PFSK-1 (cell line): ENCODE data around the gene GPR107.

Experiments used
- FOXP2 ChIP-seq: optimal IDR thresholded peaks from 2 replicates; pipeline ENCODE3; 2011; ENCODE audit warnings: borderline replicate concordance, control low read depth, inconsistent platforms; ENCODE audit not compliant: insufficient read depth; ENCODE audit errors: extremely low read length, extremely low read depth
- POLR2AphosphoS5 ChIP-seq: IDR thresholded peaks from 2 replicates; pipeline ENCODE4 v1.6.1; 2012; ENCODE audit warnings: low read depth, mild to moderate bottlenecking, control low read depth, low read length, moderate library complexity
- SIN3A ChIP-seq: IDR thresholded peaks from 2 replicates; pipeline ENCODE4 v1.6.1; 2012; ENCODE audit warnings: mild to moderate bottlenecking, low read length, moderate library complexity, borderline replicate concordance; ENCODE audit not compliant: insufficient read depth
- TAF1 ChIP-seq: IDR thresholded peaks from 2 replicates; pipeline ENCODE4 v1.6.1; 2012; ENCODE audit warnings: low read length, control low read depth, borderline replicate concordance; ENCODE audit not compliant: insufficient read depth
- TF ChIP-seq, protein P1 (sequence below), 2 experiments: IDR thresholded peaks; 2 replicates each; pipeline versions ENCODE4 v1.6.1 to v1.8.0; 2011 to 2012; ENCODE audit warnings: low read depth in 2 of 2, low read length in 2 of 2, control low read depth in 1 of 2, inconsistent platforms in 1 of 2, mild to moderate bottlenecking in 1 of 2, moderate library complexity in 1 of 2; ENCODE audit not compliant: insufficient read depth in 1 of 2

The GPR107 gene

DNA sequence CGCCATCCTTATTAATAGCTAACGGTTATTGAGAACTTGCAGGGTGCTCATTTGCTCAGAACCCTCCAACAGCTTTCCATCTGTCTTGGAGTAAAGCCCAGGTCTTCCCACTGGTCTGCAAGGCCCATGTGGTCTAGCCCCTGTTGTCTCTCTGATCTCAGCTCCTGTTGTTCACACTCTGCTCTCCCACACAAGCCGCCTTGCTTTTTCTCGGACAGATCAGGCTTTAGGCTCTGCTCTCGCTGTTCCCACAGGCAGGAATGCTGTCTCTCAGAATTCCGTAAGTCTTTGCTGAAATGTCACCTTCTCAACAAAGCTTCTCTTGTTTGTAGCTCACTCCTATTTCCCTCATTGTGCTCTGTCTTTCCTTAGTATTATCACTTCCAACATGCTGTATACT lies 34.3 kb downstream of the GPR107 start:
- TF ChIP-seq FOXP2: no peak
- TF ChIP-seq, protein P1, sequence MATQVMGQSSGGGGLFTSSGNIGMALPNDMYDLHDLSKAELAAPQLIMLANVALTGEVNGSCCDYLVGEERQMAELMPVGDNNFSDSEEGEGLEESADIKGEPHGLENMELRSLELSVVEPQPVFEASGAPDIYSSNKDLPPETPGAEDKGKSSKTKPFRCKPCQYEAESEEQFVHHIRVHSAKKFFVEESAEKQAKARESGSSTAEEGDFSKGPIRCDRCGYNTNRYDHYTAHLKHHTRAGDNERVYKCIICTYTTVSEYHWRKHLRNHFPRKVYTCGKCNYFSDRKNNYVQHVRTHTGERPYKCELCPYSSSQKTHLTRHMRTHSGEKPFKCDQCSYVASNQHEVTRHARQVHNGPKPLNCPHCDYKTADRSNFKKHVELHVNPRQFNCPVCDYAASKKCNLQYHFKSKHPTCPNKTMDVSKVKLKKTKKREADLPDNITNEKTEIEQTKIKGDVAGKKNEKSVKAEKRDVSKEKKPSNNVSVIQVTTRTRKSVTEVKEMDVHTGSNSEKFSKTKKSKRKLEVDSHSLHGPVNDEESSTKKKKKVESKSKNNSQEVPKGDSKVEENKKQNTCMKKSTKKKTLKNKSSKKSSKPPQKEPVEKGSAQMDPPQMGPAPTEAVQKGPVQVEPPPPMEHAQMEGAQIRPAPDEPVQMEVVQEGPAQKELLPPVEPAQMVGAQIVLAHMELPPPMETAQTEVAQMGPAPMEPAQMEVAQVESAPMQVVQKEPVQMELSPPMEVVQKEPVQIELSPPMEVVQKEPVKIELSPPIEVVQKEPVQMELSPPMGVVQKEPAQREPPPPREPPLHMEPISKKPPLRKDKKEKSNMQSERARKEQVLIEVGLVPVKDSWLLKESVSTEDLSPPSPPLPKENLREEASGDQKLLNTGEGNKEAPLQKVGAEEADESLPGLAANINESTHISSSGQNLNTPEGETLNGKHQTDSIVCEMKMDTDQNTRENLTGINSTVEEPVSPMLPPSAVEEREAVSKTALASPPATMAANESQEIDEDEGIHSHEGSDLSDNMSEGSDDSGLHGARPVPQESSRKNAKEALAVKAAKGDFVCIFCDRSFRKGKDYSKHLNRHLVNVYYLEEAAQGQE (IDR thresholded peaks at IDR 0.05; ENCODE audit: insufficient read depth in 1 of 2, low read depth in 2 of 2, low read length in 2 of 2): no peak

DNA sequence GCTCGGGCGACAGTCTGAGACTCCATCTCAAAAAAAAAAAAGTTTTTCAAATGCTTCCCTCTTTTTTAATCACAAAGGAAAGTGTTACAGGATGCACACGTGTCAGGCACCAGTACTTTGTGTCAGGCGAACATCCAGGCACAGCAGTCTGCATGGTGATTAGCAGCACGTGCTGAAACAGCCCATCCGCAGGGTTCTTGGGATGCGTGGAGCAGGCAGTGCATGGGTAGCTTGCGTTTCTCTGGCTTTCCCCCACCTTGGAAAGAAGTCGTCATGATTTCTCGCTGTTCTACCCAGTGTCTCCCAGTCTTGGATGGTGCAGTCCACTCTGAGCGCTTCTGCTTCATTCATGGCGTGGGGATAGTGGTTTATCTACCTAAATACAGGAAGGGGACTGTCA lies 35.4 kb downstream of the GPR107 start:
- no peak for TF ChIP-seq FOXP2
- no peak for TF ChIP-seq SIN3A
- TF ChIP-seq, protein P1 (IDR thresholded peaks at IDR 0.05; ENCODE audit: insufficient read depth in 1 of 2, low read depth in 2 of 2, low read length in 2 of 2): no peak
- no peak for TF ChIP-seq POLR2AphosphoS5
- no peak for TF ChIP-seq TAF1

DNA sequence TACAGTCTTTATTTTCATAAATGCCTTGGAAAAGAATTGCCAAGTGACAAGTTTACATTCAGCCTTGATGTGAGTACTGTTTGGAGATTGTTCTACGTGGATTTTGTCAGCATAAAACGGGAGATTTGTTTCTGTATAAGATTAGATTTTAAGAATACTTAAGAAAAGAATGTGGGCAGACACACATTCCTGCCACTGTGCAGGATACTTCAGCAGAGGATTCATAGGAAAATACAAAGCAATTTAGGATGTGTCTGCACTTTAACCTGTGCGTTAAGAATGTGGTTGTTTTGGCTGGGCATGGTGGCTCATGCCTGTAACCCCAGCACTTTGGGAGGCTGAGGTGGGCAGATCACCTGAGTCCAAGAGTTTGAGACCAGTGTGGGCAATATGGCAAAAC lies 37.2 kb downstream of the GPR107 start:
- TF ChIP-seq TAF1: no peak
- no peak for TF ChIP-seq FOXP2
- TF ChIP-seq, protein P1 (IDR thresholded peaks at IDR 0.05; ENCODE audit: insufficient read depth in 1 of 2, low read depth in 2 of 2, low read length in 2 of 2): no peak
- no peak for TF ChIP-seq SIN3A
- no peak for TF ChIP-seq POLR2AphosphoS5

DNA sequence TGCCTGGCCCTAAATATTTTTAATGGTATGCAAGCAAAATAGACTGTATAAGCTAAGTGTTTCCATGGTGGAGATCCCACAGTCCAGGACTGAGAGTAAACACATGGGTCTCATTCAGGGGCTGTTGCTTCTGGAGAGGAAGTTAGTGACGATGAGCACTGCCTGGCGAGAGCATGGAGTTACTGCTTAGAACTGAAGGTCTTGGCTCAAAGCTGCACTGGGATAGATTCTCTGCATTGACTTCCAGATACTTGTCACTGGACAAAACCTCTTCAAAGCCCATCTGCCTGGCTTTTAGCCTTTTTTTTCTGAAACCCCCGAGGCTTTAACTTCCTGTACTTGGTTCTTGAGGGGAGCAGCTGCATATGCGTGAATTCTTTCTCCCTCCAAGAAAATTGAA lies 39.2 kb downstream of the GPR107 start:
- TF ChIP-seq FOXP2: no peak
- no peak for TF ChIP-seq TAF1
- no peak for TF ChIP-seq SIN3A
- TF ChIP-seq, protein P1 (IDR thresholded peaks at IDR 0.05; ENCODE audit: insufficient read depth in 1 of 2, low read depth in 2 of 2, low read length in 2 of 2): no peak
- TF ChIP-seq POLR2AphosphoS5: no peak

DNA sequence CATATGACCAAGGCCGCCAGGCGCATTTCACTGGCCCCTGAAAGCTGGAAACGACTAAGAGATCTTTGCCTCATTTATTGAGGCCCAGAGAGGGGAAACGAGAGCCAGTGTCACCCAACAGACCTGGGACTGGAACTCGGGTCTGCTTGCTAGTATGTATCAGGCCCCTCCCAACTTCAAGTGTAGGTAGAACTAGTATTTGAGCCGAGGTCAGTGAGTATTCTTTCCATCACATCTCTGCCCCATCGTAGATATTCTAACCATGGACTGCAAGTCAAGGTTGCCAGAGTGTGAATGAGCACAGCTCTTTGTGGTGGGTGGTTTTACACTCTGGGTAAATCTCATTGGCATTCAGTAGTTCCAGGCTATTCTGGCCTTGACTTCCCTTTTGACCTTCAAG lies 42.2 kb downstream of the GPR107 start:
- no peak for TF ChIP-seq TAF1
- no peak for TF ChIP-seq SIN3A
- TF ChIP-seq, protein P1 (IDR thresholded peaks at IDR 0.05; ENCODE audit: insufficient read depth in 1 of 2, low read depth in 2 of 2, low read length in 2 of 2): no peak
- no peak for TF ChIP-seq FOXP2
- no peak for TF ChIP-seq POLR2AphosphoS5
